PFSK-1 (cell line): Measurements from ENCODE around the gene FAHD1. TPM values are rescaled to one million over a fixed set of nuclear protein-coding genes. Genes with fewer than 3 reads are reported as not detected.

Source experiments
- FOXP2 ChIP-seq: optimal IDR thresholded peaks from 2 replicates; pipeline ENCODE3; 2011; ENCODE audit warnings: borderline replicate concordance, control low read depth, inconsistent platforms; ENCODE audit not compliant: insufficient read depth; ENCODE audit errors: extremely low read length, extremely low read depth
- POLR2AphosphoS5 ChIP-seq: IDR thresholded peaks from 2 replicates; pipeline ENCODE4 v1.6.1; 2012; ENCODE audit warnings: low read depth, mild to moderate bottlenecking, control low read depth, low read length, moderate library complexity
- REST ChIP-seq, 2 experiments: IDR thresholded peaks; 2 replicates each; pipeline versions ENCODE4 v1.6.1 to v1.8.0; 2011 to 2012; ENCODE audit warnings: low read depth in 2 of 2, low read length in 2 of 2, control low read depth in 1 of 2, inconsistent platforms in 1 of 2, mild to moderate bottlenecking in 1 of 2, moderate library complexity in 1 of 2; ENCODE audit not compliant: insufficient read depth in 1 of 2
- SIN3A ChIP-seq: IDR thresholded peaks from 2 replicates; pipeline ENCODE4 v1.6.1; 2012; ENCODE audit warnings: mild to moderate bottlenecking, low read length, moderate library complexity, borderline replicate concordance; ENCODE audit not compliant: insufficient read depth
- TAF1 ChIP-seq: IDR thresholded peaks from 2 replicates; pipeline ENCODE4 v1.6.1; 2012; ENCODE audit warnings: low read length, control low read depth, borderline replicate concordance; ENCODE audit not compliant: insufficient read depth
- polyA plus RNA-seq: library from polyadenylated mRNA; unstranded; fragments of >200 nt; gene quantifications from one replicate; pipeline ENCODE4 v1.2.1, GENCODE V29; 2012; ENCODE audit warnings: low read depth, missing spikeins; ENCODE audit not compliant: insufficient read length

FAHD1 gene
- 80.1 TPM for polyA plus RNA-seq

- TF ChIP-seq REST (IDR thresholded peaks at IDR 0.05; ENCODE audit: insufficient read depth in 1 of 2, low read depth in 2 of 2, low read length in 2 of 2) (peak in 1 of 2 experiments; percentile 59; a peak in 1 of 4 replicates), SIN3A (peak; percentile 92; the same call in 1 of the 2 replicates), POLR2AphosphoS5 (no peak), FOXP2 (peak; percentile 45), TAF1 (no peak)
These were observed at the start of gene FAHD1, which contains the start of gene HAGH for GRCh38 chr16:1826691-1827573. TSS of gene FAHD1 (plus strand) at chr16:1827206. CDS start at chr16:1827239, 33 bp downstream. TSS of gene HAGH (minus strand) at chr16:1826825. CDS start at chr16:1826787, 38 bp downstream.

DNA sequence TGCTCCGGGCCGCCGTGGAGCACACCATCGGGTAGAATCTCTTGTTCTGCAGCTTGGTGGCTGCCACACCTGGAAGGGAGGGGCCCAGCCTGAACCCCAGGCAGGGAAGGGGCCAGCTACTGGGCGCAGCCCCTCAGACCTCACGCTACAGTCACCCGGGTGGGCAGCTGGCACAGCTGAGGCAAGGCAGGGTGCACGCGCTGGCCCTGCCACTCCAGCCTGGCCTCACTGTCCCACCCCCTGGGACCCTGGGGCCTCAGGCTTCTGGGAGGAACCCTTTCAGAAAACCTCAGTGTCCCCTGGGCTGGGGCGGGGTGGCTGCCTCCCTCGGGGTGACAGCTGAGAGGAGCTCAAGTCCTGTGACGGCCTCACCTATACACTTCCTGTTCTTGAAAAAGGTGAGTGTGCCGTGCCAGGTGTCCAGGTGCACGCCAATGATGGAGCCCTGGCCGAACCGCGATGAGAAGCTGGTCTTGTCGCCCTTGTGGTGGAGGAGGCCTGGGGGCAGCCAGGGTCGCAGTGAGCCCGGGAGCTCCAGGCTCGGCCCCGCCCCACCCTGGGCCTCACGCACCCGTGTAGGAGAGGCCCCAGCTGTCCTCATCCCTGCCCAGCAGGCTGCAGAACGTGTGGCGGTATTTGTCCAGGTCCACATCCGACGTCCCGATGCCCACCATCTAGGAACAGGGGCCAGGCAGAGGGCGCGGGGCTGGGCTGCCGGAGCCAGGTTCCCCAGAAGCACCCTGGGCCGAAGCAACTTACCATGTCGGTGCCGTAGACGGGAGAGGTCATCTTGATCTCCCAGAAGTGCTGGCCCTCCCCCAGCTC, 49.4 kb upstream of the FAHD1 start:
- TF ChIP-seq POLR2AphosphoS5: no peak; the same call in 1 of the 2 replicates
- TF ChIP-seq REST (IDR thresholded peaks at IDR 0.05; ENCODE audit: insufficient read depth in 1 of 2, low read depth in 2 of 2, low read length in 2 of 2): no peak
- TF ChIP-seq FOXP2: no peak
- TF ChIP-seq TAF1: no peak
- TF ChIP-seq SIN3A: no peak

- TF ChIP-seq REST (IDR thresholded peaks at IDR 0.05; ENCODE audit: insufficient read depth in 1 of 2, low read depth in 2 of 2, low read length in 2 of 2) (no peak), TAF1 (no peak), POLR2AphosphoS5 (no peak), FOXP2 (no peak)
These were observed 48.5 kb upstream of the FAHD1 start for GRCh38 chr16:1778200-1779179.

- no peak for TF ChIP-seq TAF1
- peak; percentile 8; the same call in 1 of the 2 replicates for TF ChIP-seq POLR2AphosphoS5
- TF ChIP-seq FOXP2: no peak
- TF ChIP-seq REST (IDR thresholded peaks at IDR 0.05; ENCODE audit: insufficient read depth in 1 of 2, low read depth in 2 of 2, low read length in 2 of 2): no peak
These were observed 47.7 kb upstream of the FAHD1 start for GRCh38 chr16:1779234-1779701.
